GM21390 (cell line): ENCODE measurements around the gene SEMA4G.

Experiments
- ATAC-seq: cut with Tn5 transposase; IDR thresholded peaks from one replicate; pipeline ENCODE4 v1.9.1; 2021; ENCODE audit not compliant: unreplicated experiment

SEMA4G gene, protein sequence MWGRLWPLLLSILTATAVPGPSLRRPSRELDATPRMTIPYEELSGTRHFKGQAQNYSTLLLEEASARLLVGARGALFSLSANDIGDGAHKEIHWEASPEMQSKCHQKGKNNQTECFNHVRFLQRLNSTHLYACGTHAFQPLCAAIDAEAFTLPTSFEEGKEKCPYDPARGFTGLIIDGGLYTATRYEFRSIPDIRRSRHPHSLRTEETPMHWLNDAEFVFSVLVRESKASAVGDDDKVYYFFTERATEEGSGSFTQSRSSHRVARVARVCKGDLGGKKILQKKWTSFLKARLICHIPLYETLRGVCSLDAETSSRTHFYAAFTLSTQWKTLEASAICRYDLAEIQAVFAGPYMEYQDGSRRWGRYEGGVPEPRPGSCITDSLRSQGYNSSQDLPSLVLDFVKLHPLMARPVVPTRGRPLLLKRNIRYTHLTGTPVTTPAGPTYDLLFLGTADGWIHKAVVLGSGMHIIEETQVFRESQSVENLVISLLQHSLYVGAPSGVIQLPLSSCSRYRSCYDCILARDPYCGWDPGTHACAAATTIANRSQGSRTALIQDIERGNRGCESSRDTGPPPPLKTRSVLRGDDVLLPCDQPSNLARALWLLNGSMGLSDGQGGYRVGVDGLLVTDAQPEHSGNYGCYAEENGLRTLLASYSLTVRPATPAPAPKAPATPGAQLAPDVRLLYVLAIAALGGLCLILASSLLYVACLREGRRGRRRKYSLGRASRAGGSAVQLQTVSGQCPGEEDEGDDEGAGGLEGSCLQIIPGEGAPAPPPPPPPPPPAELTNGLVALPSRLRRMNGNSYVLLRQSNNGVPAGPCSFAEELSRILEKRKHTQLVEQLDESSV

DNA sequence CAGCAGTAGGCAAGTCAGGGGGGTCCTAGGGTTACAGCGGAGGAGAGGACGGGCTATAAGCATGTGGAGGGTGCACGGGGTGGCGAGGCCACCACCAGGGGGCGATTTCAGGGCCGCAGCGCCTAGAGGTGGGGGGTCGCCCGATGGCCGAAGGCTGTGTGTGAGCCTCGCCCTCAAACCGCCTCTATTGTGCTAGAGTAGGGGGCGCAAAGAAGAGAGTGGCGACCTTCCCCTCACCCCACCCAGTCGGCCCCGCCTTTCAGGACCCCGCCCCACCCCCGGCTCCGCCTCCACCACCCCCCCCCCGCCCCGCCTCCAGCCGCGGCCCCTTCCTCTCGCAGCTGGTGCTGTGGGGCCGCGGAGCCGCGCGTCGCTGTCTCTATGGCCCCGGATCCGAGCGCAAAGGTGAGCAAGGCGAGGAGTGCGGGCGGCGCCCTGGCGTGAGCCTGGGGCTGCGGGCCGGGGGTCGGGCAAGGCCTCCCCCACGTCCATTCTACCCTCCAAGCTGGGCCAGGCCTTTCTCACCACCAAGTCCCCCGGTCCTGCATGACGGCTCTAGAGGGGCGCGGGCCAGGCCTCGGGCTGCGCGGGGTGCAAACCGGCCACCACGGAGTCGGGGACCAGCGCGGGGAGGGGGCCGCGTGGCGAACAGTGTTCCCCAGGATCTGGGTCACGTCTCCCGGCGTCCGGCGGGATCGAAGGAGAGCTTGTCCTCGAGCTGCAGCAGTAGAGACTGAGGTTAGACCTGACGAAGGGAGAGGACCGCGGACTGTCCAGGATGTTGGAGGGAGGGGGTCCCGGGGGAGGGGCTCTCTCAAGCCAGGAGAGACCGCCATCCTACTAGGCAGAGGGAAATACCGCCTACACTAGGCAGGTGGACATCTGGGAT is at the start of gene SEMA4G:
SEMA4G (plus strand) TSS at position 318 of the 889 bp plus-strand sequence. CDS start 3,409 bp downstream, outside the sequence.
- no peak for ATAC-seq

DNA sequence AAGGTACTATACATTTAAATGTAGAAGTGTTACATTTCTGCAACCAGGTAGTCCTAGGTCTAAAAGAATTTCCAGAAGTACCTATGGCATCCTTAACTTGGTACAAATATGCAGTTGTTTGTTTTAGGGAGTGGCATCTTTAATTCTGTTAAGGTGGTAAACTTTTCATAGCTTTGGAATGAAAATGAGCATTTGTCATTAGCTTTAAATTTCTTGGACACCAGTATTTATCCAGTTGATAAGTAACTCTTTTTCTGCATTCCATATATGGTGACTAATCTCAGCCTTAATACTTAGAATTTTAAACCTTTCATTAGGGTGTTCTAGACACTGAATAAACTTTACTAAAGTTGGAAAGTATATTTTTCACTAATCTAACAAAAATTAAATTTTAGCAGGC is 45.7 kb upstream of the SEMA4G start:
- no peak for ATAC-seq

DNA sequence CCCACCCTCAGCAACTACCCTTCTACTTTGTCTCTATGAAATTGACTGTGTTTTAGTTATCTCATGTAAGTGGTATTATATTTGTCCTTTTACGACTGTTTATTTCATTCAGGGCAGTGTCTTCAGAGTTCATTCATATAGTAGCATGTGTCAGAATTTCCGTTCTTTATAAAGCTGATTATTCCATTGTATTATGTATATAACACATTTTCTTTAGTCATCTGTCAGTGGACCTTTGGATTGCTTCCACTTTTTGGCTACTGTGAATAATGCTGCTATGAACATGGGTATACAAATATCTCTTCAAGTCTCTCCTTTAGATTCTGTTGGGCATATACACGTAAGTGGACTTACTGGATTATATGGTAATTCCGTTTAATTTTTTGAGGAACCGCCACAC is 42.0 kb upstream of the SEMA4G start:
- ATAC-seq: no peak

DNA sequence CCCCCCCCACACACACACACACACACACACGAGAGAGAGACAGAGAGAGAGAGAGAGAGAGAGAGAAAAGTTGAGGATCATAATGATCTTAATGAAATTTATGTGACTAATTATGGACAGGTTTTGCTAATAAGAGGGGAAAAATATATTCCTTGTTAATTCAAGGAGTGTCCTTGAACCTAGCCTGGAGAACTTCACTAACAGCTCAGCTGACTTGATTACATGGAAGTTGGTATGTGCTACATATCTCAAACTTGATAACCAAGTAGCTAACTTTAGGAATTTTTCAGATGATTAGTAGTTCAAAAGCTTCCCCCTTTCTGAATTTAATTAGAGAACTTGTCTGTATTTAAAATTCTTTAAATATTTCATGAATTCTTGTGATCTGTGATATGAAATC is 41.3 kb upstream of the SEMA4G start:
- no peak for ATAC-seq

DNA sequence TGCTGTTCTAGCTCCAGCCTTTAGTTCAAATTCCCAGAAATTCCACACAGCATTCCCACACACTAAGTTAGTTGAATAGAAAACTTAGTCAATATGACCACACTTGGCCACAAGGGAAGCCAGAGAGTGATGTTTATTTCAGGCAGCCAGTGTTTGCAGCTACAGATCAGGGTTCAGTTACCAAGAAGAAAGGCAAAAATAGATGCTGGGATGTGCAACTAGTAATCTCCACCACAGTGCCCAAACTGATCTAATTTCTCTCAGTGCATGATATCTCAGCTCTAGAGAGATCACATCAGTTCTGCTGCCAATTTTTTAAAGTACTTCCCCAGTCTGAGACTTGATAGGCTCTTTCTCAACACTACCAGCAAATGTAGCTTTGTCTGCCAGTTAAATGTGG is 38.9 kb upstream of the SEMA4G start:
- ATAC-seq: no peak

DNA sequence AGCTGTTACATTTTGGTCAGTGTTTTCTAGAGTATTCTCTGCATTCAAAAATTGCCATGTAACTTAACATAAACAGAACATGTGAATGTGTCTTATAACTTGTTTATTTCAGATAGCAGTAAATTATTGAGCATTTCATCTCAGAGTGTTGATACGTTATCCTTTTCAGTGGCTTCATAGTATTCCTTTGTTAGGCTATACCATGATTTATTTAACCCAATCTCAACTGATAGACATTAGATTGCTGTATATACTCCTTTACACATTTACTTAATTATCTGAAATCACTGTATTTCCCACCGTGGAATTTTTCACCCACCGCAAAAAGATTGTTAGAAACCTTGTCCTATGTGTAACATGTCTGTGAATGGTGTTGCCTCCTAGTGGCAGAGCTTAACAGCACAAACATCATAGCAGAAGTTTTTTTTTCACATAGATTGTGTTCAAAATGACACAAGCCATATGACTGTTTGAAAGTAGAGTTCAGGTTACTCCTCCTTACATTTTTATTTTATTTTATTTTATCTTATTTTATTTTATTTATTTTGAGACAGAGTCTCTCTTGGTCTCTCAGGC is 35.1 kb upstream of the SEMA4G start:
- ATAC-seq: no peak

DNA sequence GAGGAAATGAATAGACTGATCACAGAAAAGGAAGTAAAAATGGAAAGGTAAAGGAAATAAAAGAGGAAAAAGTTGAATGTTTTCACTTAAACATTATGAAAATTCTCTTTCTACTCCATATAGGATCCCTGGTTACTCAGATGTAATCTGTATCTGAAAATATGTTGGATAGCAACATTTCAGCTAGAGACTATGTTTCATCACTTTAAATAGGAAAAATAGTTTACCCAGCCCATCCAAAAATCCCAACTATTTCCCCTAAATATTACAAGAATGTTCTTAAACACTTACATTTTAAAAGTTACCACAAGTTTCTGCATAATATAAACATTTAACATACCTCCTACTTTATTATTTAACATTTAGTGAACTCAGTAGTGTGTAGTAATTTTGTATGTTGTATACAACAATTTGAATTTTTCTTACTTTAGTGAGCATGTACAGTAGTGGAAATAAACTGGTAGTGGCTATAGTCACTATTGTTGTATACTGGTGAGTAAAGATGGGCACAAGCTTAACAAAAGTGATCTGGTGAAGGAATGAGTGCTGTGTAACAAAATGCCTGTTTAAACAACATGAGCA is 29.4 kb upstream of the SEMA4G start:
- ATAC-seq: no peak

DNA sequence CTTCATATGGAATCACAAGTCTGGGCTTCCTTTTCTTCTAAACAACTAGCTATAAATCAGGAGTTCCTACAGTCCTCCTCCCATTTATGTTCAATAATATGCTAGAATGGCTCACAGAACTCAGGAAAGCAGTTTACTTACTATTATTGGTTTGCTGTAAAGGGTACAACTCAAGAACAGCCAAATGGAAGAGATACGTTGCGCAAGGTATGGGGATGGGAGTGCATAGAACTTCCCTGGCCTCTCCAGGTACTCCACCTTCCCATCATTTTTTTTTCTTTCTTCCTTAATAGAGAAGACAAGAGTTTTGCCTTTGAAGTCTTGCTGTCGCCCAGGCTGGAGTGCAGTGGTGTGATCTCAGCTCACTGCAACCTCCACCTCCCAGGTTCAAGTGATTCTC is 27.1 kb upstream of the SEMA4G start:
- no peak for ATAC-seq

DNA sequence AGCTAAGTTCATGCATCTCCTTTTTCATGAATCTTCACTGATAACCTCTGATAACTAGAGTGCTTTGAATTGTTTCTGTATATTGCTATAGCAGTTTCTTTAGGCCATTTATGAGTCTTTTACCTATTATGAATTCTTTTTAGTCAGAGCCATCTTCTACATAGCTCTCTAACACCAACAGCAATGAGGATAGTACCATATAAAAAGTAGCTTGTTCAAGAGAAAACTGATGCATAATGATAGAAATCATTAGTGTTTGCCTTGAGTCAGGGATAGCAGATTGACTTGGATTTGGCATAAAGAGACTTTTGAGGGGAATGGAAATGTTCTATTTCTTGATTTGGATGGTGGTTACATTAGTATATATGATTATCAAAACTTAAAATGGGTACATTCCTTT is 25.8 kb upstream of the SEMA4G start:
- no peak for ATAC-seq

DNA sequence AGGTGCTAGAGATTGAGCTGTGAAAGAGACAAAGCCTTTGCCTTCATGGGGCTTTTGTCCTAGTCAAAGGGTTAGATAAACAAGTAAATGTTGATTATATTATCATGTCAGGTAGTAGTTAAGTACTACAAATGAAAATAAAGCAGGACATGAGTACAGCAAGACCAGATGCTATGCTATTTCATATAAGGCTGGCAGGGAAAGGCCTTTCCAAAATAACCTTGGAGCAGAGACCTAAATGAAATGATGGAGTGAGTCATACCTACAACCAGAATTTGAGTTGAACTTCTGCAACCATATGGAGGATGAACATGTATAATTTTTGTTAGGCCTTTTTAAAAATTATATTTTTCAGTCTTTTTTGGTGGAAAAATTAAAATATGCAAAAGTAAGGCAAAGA is 23.6 kb upstream of the SEMA4G start:
- no peak for ATAC-seq

DNA sequence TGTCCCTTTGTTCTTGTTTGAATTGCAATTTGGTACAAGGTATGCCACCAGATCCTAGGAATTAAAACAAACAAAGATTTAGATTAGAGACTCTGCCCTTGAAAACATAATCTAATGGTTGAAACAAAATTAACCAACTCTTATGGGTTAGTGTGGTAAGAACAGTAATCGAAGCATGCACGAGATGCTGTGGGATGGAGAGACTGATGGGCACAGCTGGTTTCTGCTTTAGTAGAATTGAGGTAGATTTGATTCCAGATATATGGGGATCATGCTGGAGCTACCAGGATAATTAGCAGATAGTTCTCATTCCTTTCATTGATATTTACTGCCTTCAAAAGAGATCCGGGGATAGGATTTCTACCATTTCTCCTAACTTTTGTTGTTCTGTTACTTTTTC is 20.4 kb upstream of the SEMA4G start:
- ATAC-seq: no peak

DNA sequence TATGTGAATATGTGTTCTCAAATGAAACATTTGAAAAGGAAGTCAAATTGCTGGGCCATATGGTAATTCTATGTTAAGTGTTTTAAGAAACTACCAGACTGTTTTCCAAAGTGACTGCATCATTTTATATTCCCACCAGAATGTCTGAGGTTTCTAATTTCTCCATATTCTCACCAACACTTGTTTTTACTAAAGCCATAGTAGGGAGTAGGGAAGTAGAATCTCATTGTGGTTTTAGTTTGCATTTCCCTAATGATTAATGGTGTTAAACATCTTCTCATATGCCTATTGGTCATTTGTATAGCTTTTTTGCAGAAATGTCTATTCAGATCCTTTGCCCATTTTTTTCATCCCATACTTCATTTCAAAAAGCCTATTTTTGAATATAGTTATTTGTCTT is 9.1 kb upstream of the SEMA4G start:
- ATAC-seq: no peak

DNA sequence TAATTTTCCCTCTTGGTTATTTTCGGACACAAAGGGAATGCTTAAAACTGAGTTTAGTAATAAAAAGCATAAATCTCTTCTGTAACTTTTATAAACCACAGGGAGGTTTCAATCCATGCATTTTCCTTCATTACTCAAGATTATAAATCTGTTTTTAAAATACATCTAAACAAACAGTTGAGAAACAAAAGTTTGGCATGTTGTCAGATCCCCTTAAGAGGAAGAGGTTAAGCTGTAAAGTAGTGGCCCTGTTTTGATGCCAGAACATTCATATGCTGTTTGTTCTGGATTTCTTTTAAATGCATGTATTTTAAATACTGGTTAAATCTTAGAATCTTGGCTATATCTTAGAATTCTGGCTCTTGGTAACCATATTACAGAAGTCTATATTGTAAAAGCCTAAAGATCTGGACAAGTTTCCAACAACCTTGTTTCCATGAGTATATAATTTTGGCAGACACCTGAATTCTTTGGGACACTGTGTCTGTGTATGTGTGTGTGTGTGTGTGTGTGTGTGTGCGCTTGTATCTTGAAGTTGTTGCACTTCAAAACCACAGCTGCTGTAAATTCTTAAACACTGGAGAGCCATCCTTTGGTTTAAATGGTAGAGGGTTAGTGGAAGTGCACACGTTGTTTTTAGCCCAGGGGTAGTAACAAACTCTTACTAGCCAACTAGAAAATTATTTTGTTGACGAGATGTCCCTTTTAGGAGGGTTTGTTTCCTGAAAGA is 6.8 kb upstream of the SEMA4G start:
- ATAC-seq: no peak

DNA sequence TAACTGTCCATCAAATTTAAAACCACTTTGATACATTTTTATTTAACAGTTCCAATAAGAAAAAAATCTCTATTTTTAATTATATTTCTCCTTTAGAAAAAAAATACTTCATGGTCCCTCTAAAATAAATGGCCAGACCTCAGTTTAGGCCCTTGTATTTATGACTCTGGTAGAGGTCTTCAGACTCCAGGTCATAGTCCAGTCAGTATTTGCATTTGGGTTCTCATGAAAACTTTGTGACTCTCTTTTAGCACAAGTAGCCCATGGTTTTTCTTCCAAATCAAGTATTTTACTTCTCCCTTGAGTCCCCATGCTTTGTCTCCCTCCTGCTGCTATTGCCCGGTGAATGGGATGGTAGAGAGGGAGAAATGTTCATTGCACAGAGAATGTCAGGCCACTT is 5.5 kb upstream of the SEMA4G start:
- ATAC-seq: no peak

DNA sequence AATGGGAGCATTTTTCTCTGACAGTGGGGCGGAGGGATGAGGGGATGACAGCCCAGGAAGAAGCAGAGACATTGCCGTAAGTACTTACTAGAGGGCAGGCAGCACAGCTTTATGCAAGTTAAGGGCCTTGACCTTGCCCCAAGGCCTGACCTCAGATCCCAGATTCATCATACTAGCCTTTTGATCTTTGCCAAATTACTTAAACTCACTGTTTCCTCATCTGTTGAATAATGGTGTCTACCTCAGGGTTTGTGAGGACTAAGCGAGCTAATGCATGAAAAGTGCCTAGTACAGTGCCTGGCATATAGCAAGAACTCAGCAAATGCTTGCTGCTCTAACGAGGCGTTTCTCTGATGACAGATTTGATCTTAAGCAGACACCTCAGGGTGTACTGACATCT is 3.5 kb upstream of the SEMA4G start:
- no peak for ATAC-seq

DNA sequence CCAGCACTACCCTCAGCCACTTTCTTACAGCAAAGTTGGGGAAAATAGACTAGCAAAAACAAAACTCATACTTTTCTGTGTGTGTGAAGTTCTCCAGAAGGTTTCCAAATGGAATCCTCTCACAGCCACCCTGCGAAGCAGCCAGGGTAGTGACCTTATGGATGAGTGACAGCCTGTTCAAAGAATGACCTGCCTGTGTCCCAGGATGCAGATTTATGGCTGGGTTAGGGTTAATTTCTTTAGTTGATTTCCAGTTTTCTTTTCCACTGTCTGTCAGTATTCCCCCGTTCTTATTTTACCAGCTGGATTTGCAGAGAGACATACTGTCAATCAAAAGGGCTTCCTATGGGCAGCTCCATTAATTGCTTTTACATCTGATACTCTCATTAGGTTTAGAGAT is 2.4 kb upstream of the SEMA4G start:
- no peak for ATAC-seq

DNA sequence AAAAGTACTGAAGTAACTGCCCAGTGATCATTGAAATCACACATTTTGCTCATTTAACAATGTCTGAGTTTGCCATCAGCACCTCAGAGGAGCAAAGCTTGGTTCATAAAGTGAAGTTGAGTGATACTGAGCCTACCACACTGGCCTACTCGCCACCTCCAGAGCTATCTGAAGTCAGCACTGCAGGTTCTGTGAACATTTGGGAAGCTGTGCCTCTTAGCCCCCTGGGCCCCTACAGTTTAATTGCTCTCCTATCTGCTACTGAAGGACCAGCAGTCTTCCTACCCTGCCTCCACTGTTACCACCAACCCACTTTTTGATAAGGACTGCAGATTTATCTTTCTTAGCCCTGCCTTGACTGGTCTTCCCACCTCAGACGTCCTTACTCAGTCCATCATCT is 2.0 kb upstream of the SEMA4G start:
- no peak for ATAC-seq

DNA sequence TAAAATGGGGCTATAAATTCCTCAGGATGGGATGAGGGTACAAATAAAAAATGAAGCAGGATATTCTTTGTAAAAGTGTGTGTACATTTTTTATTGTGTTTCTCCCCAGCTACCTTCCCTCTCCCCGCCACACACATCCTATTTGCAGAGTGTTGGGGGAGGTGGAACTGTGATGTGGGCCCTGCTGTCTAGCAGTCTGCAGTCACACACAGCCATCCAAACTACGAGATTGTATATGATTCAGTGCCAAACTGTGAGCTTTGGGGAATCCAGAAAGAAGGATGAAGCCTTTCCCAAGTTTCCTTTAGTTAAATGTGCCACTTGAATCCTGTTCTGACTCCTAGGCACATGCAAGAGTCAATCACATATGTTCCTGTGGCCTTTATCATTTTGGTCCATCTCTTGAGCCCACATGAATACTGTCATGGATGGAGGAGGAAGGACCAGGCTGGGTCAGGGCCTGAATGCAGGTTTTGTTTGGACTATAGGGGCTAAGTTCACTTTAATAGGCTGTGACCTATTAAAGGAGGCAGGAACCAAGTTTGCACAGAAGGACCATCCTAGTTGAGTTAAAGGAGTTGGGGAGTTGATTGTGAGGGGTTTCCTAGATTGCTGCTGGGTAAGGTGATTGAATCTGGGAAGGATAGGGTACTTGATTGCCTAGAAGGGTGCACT is 1.1 kb upstream of the SEMA4G start:
- no peak for ATAC-seq

DNA sequence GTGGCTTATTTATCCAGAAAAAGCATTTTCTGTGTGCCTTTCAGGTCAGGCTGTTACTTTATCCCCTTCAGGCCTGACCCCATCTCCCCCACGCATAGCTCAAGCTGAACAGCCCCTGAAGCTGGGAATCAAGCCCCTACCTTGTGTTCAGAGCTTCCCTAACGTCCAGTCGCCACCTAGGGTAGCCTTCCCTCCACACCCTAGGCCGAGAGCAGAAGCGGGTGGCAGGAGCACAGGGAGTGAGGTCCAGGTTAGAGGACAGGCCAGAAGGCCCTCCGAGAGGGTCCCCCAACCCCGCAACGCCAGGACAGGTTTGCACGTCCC is 479 bp upstream of the SEMA4G start:
- no peak for ATAC-seq
